GM21576 (cell line): ENCODE data around the gene BCCIP.

Source experiments
- ATAC-seq: cut with Tn5 transposase; IDR thresholded peaks from one replicate; pipeline ENCODE4 v1.9.1; 2021; ENCODE audit warnings: mild to moderate bottlenecking, moderate library complexity; ENCODE audit not compliant: unreplicated experiment

BCCIP gene

GRCh38 chr10:125797424-125797823 is 25.9 kb upstream of the BCCIP start:
- ATAC-seq = no peak

- no peak for ATAC-seq
These were observed 25.2 kb upstream of the BCCIP start for GRCh38 chr10:125797994-125798662.

GRCh38 chr10:125799451-125800182 is 23.7 kb upstream of the BCCIP start:
- no peak for ATAC-seq

GRCh38 chr10:125801574-125801973 is 21.8 kb upstream of the BCCIP start:
- no peak for ATAC-seq

- ATAC-seq = no peak
These were observed 21.2 kb upstream of the BCCIP start for GRCh38 chr10:125802131-125802530.

GRCh38 chr10:125802739-125803138 is 20.6 kb upstream of the BCCIP start:
- no peak for ATAC-seq

GRCh38 chr10:125808047-125808446 is 15.3 kb upstream of the BCCIP start:
- no peak for ATAC-seq

- no peak for ATAC-seq
These were observed 12.1 kb upstream of the BCCIP start for GRCh38 chr10:125811251-125811650.

GRCh38 chr10:125812128-125812750 is 11.1 kb upstream of the BCCIP start:
- ATAC-seq = no peak

- ATAC-seq = no peak
These were observed 7.6 kb upstream of the BCCIP start for GRCh38 chr10:125815764-125816163.

GRCh38 chr10:125816548-125816947 is 6.8 kb upstream of the BCCIP start:
- ATAC-seq = no peak

GRCh38 chr10:125817337-125817946 is 5.9 kb upstream of the BCCIP start:
- no peak for ATAC-seq

GRCh38 chr10:125820701-125821100 is 2.6 kb upstream of the BCCIP start:
- ATAC-seq = peak; percentile 50

- ATAC-seq = no peak
These were observed 411 bp downstream of the BCCIP start for GRCh38 chr10:125823663-125824251.

GRCh38 chr10:125824736-125825135 is 1.4 kb downstream of the BCCIP start:
- ATAC-seq = no peak

- ATAC-seq = no peak
These were observed 3.8 kb downstream of the BCCIP start for GRCh38 chr10:125827133-125827532.

- no peak for ATAC-seq
These were observed 5.0 kb downstream of the BCCIP start for GRCh38 chr10:125828311-125828710.

- ATAC-seq = no peak
These were observed 13.4 kb downstream of the BCCIP start for GRCh38 chr10:125836746-125837145.

- no peak for ATAC-seq
These were observed 15.6 kb downstream of the BCCIP start for GRCh38 chr10:125838802-125839575.

GRCh38 chr10:125840406-125840805 is 17.1 kb downstream of the BCCIP start:
- ATAC-seq = no peak

GRCh38 chr10:125840955-125841354 is 17.6 kb downstream of the BCCIP start:
- ATAC-seq = no peak
